Measurements from ENCODE around the gene MYO18B. TPM values are rescaled to one million over a fixed set of nuclear protein-coding genes. Genes with fewer than 3 reads are reported as not detected.

The MYO18B gene
- total RNA-seq, 1 donor from 2014 or later, result 0.07 TPM

GRCh38 chr22:25816522-25817059 lies 74.6 kb downstream of the MYO18B start:
- Histone ChIP-seq H3K4me2 (ENCODE audit: low read length) (no peak overlapping the region), H3K9ac (ENCODE audit: low read length) (no peak overlapping the region), H3K9me3 (ENCODE audit: insufficient read depth, low read depth, low read length) (no peaks in the 10 kb centered on the region), H3K27ac (ENCODE audit: low read depth, low read length) (no peak overlapping the region), H3K36me3 (ENCODE audit: insufficient read depth, low read length) (no peaks in the 10 kb centered on the region), H3K27me3 (ENCODE audit: insufficient read depth, low read length) (no peaks in the 10 kb centered on the region), H3K4me1 (ENCODE audit: insufficient read depth, low read length) (no peaks in the 10 kb centered on the region), H3K79me2 (ENCODE audit: insufficient read depth, low read length) (no peaks in the 10 kb centered on the region), H4K20me1 (ENCODE audit: insufficient read depth, low read length) (no peaks in the 10 kb centered on the region), H2AFZ (ENCODE audit: low read depth, low read length) (no peak overlapping the region), H3K4me3 (ENCODE audit: insufficient read depth, low read depth, low read length) (no peak overlapping the region)
- TF ChIP-seq, protein P1, sequence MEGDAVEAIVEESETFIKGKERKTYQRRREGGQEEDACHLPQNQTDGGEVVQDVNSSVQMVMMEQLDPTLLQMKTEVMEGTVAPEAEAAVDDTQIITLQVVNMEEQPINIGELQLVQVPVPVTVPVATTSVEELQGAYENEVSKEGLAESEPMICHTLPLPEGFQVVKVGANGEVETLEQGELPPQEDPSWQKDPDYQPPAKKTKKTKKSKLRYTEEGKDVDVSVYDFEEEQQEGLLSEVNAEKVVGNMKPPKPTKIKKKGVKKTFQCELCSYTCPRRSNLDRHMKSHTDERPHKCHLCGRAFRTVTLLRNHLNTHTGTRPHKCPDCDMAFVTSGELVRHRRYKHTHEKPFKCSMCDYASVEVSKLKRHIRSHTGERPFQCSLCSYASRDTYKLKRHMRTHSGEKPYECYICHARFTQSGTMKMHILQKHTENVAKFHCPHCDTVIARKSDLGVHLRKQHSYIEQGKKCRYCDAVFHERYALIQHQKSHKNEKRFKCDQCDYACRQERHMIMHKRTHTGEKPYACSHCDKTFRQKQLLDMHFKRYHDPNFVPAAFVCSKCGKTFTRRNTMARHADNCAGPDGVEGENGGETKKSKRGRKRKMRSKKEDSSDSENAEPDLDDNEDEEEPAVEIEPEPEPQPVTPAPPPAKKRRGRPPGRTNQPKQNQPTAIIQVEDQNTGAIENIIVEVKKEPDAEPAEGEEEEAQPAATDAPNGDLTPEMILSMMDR (IDR thresholded peaks at IDR 0.05; ENCODE audit: insufficient read depth, low read depth, low read length), result no peak
- no peak for TF ChIP-seq EZH2 (IDR thresholded peaks at IDR 0.05; ENCODE audit: insufficient read depth, low read length)
- H3K4me1 Mint-ChIP-seq (ENCODE audit: low read depth, unreplicated experiment), result no peaks in the 10 kb centered on the region
- no peaks in the 10 kb centered on the region for H3K9me3 Mint-ChIP-seq (ENCODE audit: unreplicated experiment)
- no peak for FAIRE-seq
- peaks cover 58% of the 10 kb centered on the region for H3K27me3 Mint-ChIP-seq (ENCODE audit: low read depth, unreplicated experiment)
- no peaks in the 10 kb centered on the region for H3K36me3 Mint-ChIP-seq (ENCODE audit: low read depth, unreplicated experiment)
- H3K4me3 Mint-ChIP-seq (ENCODE audit: unreplicated experiment), result no peak overlapping the region
- no peak for DNase-seq (ENCODE audit: low read depth)
- H3K27ac Mint-ChIP-seq (ENCODE audit: unreplicated experiment), result no peak overlapping the region

DNA sequence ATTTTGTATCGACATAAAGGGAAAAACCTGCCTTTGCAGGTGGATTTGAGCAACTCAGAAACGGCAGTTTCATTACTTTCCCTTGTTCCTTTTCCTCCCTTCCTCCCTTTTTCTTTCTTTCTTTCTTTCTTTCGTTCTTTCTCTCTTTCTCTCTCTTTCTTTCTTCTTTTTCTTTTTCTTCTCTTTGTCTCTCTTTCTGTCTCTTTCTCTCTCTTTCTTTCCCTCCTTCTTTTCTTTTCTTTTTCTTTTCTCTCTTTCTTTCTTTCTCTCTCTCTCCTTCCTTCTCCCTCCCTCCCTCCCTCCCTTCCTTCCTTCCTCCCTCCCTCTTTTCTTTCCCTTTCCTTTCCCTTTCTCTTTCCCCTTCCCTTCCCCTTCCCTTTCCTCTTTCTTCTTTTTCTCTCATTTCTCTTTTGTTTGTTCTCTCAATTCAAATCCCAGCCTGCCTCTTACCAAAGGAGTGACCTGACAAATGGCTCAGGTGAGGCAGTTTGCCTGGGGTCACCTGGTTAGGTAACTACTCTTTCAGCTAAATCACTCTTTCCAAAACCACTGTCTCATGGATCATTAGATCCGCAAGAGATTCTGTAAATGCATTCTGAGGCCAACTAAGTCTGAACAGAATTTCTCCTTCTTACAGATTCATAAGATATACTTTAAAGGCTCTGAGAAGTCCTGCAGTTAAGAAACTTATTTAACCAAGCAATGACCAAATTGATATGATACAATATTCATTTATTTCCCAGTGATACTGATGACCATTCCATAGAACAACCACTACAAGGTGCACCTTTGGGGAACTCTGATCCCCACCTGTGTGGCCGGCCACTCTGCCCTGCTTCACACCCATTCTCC lies 75.3 kb downstream of the MYO18B start:
- Histone ChIP-seq H3K9ac (ENCODE audit: low read length) (no peak overlapping the region), H4K20me1 (ENCODE audit: insufficient read depth, low read length) (no peaks in the 10 kb centered on the region), H3K79me2 (ENCODE audit: insufficient read depth, low read length) (no peaks in the 10 kb centered on the region), H3K36me3 (ENCODE audit: insufficient read depth, low read length) (no peaks in the 10 kb centered on the region), H3K27me3 (ENCODE audit: insufficient read depth, low read length) (no peaks in the 10 kb centered on the region), H3K27ac (ENCODE audit: low read depth, low read length) (no peak overlapping the region), H3K4me1 (ENCODE audit: insufficient read depth, low read length) (no peaks in the 10 kb centered on the region), H3K9me3 (ENCODE audit: insufficient read depth, low read depth, low read length) (no peaks in the 10 kb centered on the region), H3K4me3 (ENCODE audit: insufficient read depth, low read depth, low read length) (no peak overlapping the region), H2AFZ (ENCODE audit: low read depth, low read length) (no peak overlapping the region), H3K4me2 (ENCODE audit: low read length) (no peak overlapping the region)
- DNase-seq (ENCODE audit: low read depth) (no peak), FAIRE-seq (no peak)
- no peak for TF ChIP-seq EZH2 (IDR thresholded peaks at IDR 0.05; ENCODE audit: insufficient read depth, low read length)
- TF ChIP-seq, protein P1 (IDR thresholded peaks at IDR 0.05; ENCODE audit: insufficient read depth, low read depth, low read length), result no peak
- Mint-ChIP-seq H3K27ac (ENCODE audit: unreplicated experiment) (no peak overlapping the region), H3K4me3 (ENCODE audit: unreplicated experiment) (no peak overlapping the region), H3K27me3 (ENCODE audit: low read depth, unreplicated experiment) (peaks cover 60% of the 10 kb centered on the region), H3K9me3 (ENCODE audit: unreplicated experiment) (peaks cover 3% of the 10 kb centered on the region), H3K4me1 (ENCODE audit: low read depth, unreplicated experiment) (no peaks in the 10 kb centered on the region), H3K36me3 (ENCODE audit: low read depth, unreplicated experiment) (no peaks in the 10 kb centered on the region)

- Mint-ChIP-seq H3K4me3 (ENCODE audit: unreplicated experiment) (no peak overlapping the region), H3K4me1 (ENCODE audit: low read depth, unreplicated experiment) (no peaks in the 10 kb centered on the region), H3K36me3 (ENCODE audit: low read depth, unreplicated experiment) (no peaks in the 10 kb centered on the region), H3K27ac (ENCODE audit: unreplicated experiment) (no peak overlapping the region), H3K9me3 (ENCODE audit: unreplicated experiment) (peaks cover 3% of the 10 kb centered on the region), H3K27me3 (ENCODE audit: low read depth, unreplicated experiment) (peaks cover 51% of the 10 kb centered on the region)
- FAIRE-seq (no peak), DNase-seq (ENCODE audit: low read depth) (no peak)
- Histone ChIP-seq H2AFZ (ENCODE audit: low read depth, low read length) (no peak overlapping the region), H3K79me2 (ENCODE audit: insufficient read depth, low read length) (no peaks in the 10 kb centered on the region), H3K4me1 (ENCODE audit: insufficient read depth, low read length) (no peaks in the 10 kb centered on the region), H3K4me3 (ENCODE audit: insufficient read depth, low read depth, low read length) (no peak overlapping the region), H3K4me2 (ENCODE audit: low read length) (no peak overlapping the region), H3K27ac (ENCODE audit: low read depth, low read length) (no peak overlapping the region), H3K9me3 (ENCODE audit: insufficient read depth, low read depth, low read length) (no peaks in the 10 kb centered on the region), H3K9ac (ENCODE audit: low read length) (no peak overlapping the region), H3K36me3 (ENCODE audit: insufficient read depth, low read length) (no peaks in the 10 kb centered on the region), H4K20me1 (ENCODE audit: insufficient read depth, low read length) (no peaks in the 10 kb centered on the region), H3K27me3 (ENCODE audit: insufficient read depth, low read length) (no peaks in the 10 kb centered on the region)
- TF ChIP-seq, protein P1 (IDR thresholded peaks at IDR 0.05; ENCODE audit: insufficient read depth, low read depth, low read length), result no peak
- no peak for TF ChIP-seq EZH2 (IDR thresholded peaks at IDR 0.05; ENCODE audit: insufficient read depth, low read length)
Observed at GRCh38 chr22:25818541-25818940, 76.6 kb downstream of the MYO18B start.

Data from astrocyte (in vitro differentiated cells and primary cell).